K562 (cell line): ENCODE measurements around the gene UBE2L3. TPM values are rescaled to one million over a fixed set of nuclear protein-coding genes. Genes with fewer than 3 reads are reported as not detected.

Experiments
- CREB1 ChIP-seq, 2 experiments: sonication (generic) in 1 of 2; formaldehyde crosslinking in 1 of 2; IDR thresholded peaks; 2 replicates each; pipeline versions ENCODE4 v1.6.1 to v1.8.0; 2012 to 2022; ENCODE audit warnings: inconsistent platforms in 1 of 2, mild to moderate bottlenecking in 1 of 2, missing genetic modification reagents in 1 of 2, moderate library complexity in 1 of 2
- ETS2 ChIP-seq: IDR thresholded peaks from 2 replicates; pipeline ENCODE4 v1.6.1; 2016; ENCODE audit warnings: borderline replicate concordance, missing genetic modification characterization, mild to moderate bottlenecking, moderate library complexity, missing compliant biosample characterization; ENCODE audit not compliant: poor library complexity, severe bottlenecking
- FOXJ3 ChIP-seq: sonication (generic); formaldehyde crosslinking; IDR thresholded peaks from 2 replicates; pipeline ENCODE4 v1.4.0; 2020; ENCODE audit warnings: mild to moderate bottlenecking, missing genetic modification reagents
- FOXM1 ChIP-seq, 2 experiments: fragments of 450-650 bp in 1 of 2; sonication (generic) in 1 of 2; formaldehyde crosslinking in 1 of 2; IDR thresholded peaks; 2 replicates each; pipeline versions ENCODE4 v1.6.1 to v1.9.0; 2017 to 2022; ENCODE audit warnings: low read depth in 2 of 2, mild to moderate bottlenecking in 2 of 2, missing genetic modification reagents in 1 of 2, moderate library complexity in 1 of 2
- GABPA ChIP-seq: fragments of 200-800 bp; sonication (Bioruptor generic); conservative IDR thresholded peaks from 2 replicates; pipeline ENCODE4 v1.6.1; 2016; ENCODE audit warnings: low read depth, missing genetic modification characterization, missing compliant biosample characterization
- JUND ChIP-seq, 2 experiments: IDR thresholded peaks; 2 replicates in 1 of 2; 3 replicates in 1 of 2; pipeline ENCODE4 v1.6.1; 2011; ENCODE audit warnings: borderline replicate concordance in 2 of 2, low read depth in 2 of 2, low read length in 2 of 2, improper control_type of control experiment in 1 of 2, missing biosample characterization in 1 of 2, missing genetic modification characterization in 1 of 2, missing genetic modification reagents in 1 of 2
- MITF ChIP-seq: IDR thresholded peaks from 2 replicates; pipeline ENCODE4 v1.6.1; 2014; ENCODE audit warnings: antibody characterized with exemption
- RBM17 ChIP-seq: fragments of 200-400 bp; formaldehyde crosslinking; IDR thresholded peaks from 2 replicates; pipeline ENCODE4 v1.6.1; 2017; ENCODE audit warnings: low read depth, mild to moderate bottlenecking, low read length, borderline replicate concordance
- RCOR1 ChIP-seq, 2 experiments: IDR thresholded peaks; 2 replicates each; pipeline ENCODE4 v1.6.1; 2012; ENCODE audit warnings: low read depth in 2 of 2, low read length in 2 of 2, borderline replicate concordance in 1 of 2, improper control_type of control experiment in 1 of 2
- TBL1XR1 ChIP-seq, 2 experiments: IDR thresholded peaks; 2 replicates each; pipeline ENCODE4 v1.6.1; 2012; ENCODE audit warnings: improper control_type of control experiment in 2 of 2, low read length in 2 of 2, mild to moderate bottlenecking in 1 of 2
- TCFL5 ChIP-seq: fragments of 250-450 bp; sonication (Bioruptor Pico); conservative IDR thresholded peaks from 2 replicates; pipeline ENCODE4 v1.6.1; 2021; ENCODE audit warnings: mild to moderate bottlenecking, moderate library complexity, matching md5 sums
- ZC3H11A ChIP-seq: IDR thresholded peaks from 2 replicates; pipeline ENCODE4 v1.6.1; 2012; ENCODE audit warnings: low read depth, low read length, improper control_type of control experiment
- ZNF551 ChIP-seq: fragments of 250-450 bp; sonication (Bioruptor Pico); IDR thresholded peaks from 2 replicates; pipeline ENCODE4 v1.5.0; 2021; ENCODE audit warnings: mild to moderate bottlenecking, moderate library complexity
- ZNF695 ChIP-seq: fragments of 450-650 bp; formaldehyde crosslinking; IDR thresholded peaks from 2 replicates; pipeline ENCODE4 v1.4.0; 2020; ENCODE audit warnings: mild to moderate bottlenecking, moderate library complexity
- polyA plus RNA-seq, 8 experiments: library from polyadenylated mRNA; depleted of rRNA in 4 of 8; stranded (reverse) in 5 of 8; unstranded in 3 of 8; fragments of >200 nt; fragmentation: Nextera tagmentation in 2 of 8; fragmentation: Illumina TruSeq in 1 of 8; extraction: Ambion mirVana in 2 of 8; extraction: Trizol in 1 of 8; gene quantifications; 2 replicates each; pipeline versions ENCODE4 v1.2.1 to v1.2.3, GENCODE V29; 2011 to 2014; ENCODE audit warnings: inconsistent platforms in 1 of 8, missing spikeins in 1 of 8
- total RNA-seq, 7 experiments: library from RNA; depleted of rRNA in 6 of 7; stranded (reverse); fragments of >200 nt in 6 of 7; fragmentation: Illumina TruSeq in 2 of 7; extraction: Trizol in 2 of 7; gene quantifications; 2 replicates each; pipeline versions ENCODE4 v1.2.1 to v1.2.3, GENCODE V29; 2011 to 2021; ENCODE audit warnings: low replicate concordance in 1 of 7

The UBE2L3 gene
- total and polyA plus RNA-seq, 9 of the 15 experiments (the other 6 are each of a cell fraction or from before 2014, with no cell fraction given) = 215 to 625 (median 285) TPM

- TF ChIP-seq ZC3H11A (0 out of 2 replicates have a peak, but pooled peaks have one; percentile 62), MITF (no peak), FOXJ3 (CRISPR knock-in tag) (no peak), RCOR1 (IDR thresholded peaks at IDR 0.05; ENCODE audit: borderline replicate concordance in 1 of 2, low read depth in 2 of 2, low read length in 2 of 2) (0 out of 4 replicates have a peak, but pooled peaks of 1 of the 2 experiments have one; percentile 33), ETS2 (no peak), CREB1 (IDR thresholded peaks at IDR 0.05) (no peak), CREB1 (CRISPR knock-in tag; IDR thresholded peaks at IDR 0.05) (no peak), JUND (IDR thresholded peaks at IDR 0.05; ENCODE audit: borderline replicate concordance, low read depth, low read length) (0 out of 2 replicates have a peak, but pooled peaks have one; percentile 7), JUND (tag; IDR thresholded peaks at IDR 0.05; ENCODE audit: borderline replicate concordance, low read depth, low read length) (no peak), RBM17 (no peak), ZNF551 (CRISPR knock-in tag) (no peak), TBL1XR1 (IDR thresholded peaks at IDR 0.05; ENCODE audit: low read length in 2 of 2) (0 out of 4 replicates have a peak, but pooled peaks of 1 of the 2 experiments have one; percentile 30), GABPA (tag) (no peak), ZNF695 (CRISPR knock-in tag) (no peak), FOXM1 (IDR thresholded peaks at IDR 0.05; ENCODE audit: low read depth) (no peak), FOXM1 (CRISPR knock-in tag; IDR thresholded peaks at IDR 0.05; ENCODE audit: low read depth) (no peak), TCFL5 (CRISPR knock-in tag) (no peak)
These were observed 69.2 kb downstream of the UBE2L3 start (continued) for GRCh38 chr22:21636629-21637218.
